Loucy (cell line): ENCODE results near the gene PCDHGA9.
"Not testable (repeated sequence)": the region's sequence is repeated elsewhere in the genome, so short reads cannot be mapped to it uniquely, and the experiment has no call there.

Experiments used
- CTCF ChIP-seq: fragments of 200-600 bp; sonication (generic); conservative IDR thresholded peaks from 2 replicates; pipeline ENCODE4 v1.5.1; 2014; ENCODE audit warnings: mild to moderate bottlenecking, antibody characterized with exemption, low read length
- EZH2phosphoT487 ChIP-seq: fragments of 200-600 bp; IDR thresholded peaks from 2 replicates; pipeline ENCODE4 v1.6.1; 2018; ENCODE audit warnings: antibody characterized with exemption, mild to moderate bottlenecking, moderate library complexity, borderline replicate concordance

GRCh38 chr5:141387557-141388311, 14.8 kb upstream of the PCDHGA9 start, which contains the start of gene PCDHGB4:
- TF ChIP-seq CTCF, EZH2phosphoT487: not testable (repeated sequence)
